Neural progenitor cell (in vitro differentiated cells): Measurements from ENCODE around the gene LCMT1.

ENCODE experiments used
- CTCF ChIP-seq: fragments of 200-600 bp; sonication (generic); IDR thresholded peaks from 2 replicates; pipeline ENCODE4 v1.5.1; 2017; ENCODE audit warnings: antibody characterized with exemption, mild to moderate bottlenecking
- EZH2 ChIP-seq: fragments of 200-600 bp; sonication (generic); IDR thresholded peaks from 2 replicates; pipeline ENCODE4 v1.6.1; 2017; ENCODE audit warnings: antibody characterized with exemption, mild to moderate bottlenecking, moderate library complexity

GRCh38 chr16:25157271-25157875, 45.8 kb downstream of the LCMT1 start:
- TF ChIP-seq EZH2, result no peak
- no peak for TF ChIP-seq CTCF
